NOMO-1 treated with DMSO at 0.1 percent for 48 hours (cell line): ENCODE measurements around the gene LARGE1.
A peak's percentile ranks its signal among the peaks of the same experiment; 100 is the strongest.

Source experiments
- DNase-seq: peaks from one replicate; lab custom pipeline; 2025; ENCODE audit not compliant: unreplicated experiment; lab: John Stamatoyannopoulos, UW

LARGE1 gene

DNA sequence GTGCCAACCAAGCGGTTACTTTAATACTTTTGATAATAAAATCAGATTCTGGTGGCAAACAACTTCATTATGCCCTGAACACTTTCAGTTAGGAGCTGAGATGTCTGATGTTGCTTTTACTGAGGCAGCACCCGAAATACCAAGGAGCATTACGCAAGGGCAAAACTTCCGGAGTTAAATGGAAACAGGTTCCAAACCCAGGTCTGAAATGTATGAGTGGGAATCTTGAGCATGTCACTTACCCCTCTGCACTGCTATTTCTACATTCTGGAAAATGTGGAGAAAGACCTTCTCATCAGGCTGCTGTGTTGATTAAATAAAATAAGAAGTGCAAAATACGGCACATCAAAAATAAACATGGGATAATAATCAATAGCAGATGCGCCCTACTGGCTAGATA lies 315.1 kb downstream of the LARGE1 start:
- DNase-seq = no peak

DNA sequence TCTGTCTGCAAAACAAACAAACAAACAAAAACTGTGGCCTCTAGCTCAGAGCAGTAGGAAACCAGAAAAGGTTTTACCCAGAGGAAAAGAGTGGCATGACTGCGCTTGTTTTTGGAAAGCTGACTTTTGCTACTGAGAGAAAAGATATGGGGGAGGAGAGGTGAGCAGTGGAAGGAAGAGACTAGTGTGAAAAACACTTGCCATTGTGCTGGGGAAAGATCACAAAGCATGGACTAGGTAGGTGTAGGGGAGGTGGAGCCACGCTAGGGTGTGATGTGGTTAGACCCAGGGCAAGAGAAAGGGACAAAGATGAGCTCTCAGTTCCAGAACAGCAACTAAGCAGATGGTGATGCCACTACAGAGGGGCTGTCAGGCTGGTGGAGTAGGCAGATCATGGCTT lies 319.2 kb downstream of the LARGE1 start:
- no peak for DNase-seq

DNA sequence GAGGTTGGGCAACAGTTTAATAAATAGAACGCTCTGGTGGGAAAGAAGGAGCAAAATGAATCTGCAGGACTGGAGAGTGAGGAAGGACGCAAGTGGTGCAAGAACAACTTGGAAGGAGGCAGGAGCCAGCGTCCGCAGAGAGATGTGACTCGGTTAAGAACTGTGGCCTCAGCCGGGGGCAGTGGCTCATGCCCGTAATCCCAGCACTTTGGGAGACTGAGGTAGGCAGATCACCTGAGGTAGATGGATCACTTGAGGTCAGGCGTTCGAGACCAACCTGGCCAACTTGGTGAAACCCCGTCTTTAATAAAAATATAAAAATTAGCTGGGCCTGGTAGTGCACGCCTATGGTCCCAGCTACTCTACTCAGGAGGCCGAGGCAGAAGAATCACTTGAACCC lies 319.7 kb downstream of the LARGE1 start:
- DNase-seq = no peak

DNA sequence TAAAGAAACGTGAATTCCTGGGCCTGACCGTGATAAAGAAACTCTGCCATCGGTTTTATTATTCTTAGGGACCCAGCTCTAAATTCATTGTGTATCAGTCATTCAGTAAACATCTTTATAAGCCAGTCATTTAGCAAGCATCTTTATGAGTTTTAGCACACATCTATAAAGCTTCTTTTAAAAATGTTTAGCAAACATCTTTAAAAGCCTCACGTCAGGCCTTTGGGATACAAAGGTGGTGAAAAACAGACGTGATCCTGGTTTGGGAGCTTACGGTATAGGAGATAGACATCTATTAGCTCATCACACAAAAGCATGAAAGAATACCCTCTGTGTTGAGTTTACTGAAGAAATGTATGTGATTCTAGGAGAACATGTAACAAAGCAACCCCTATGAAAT lies 320.2 kb downstream of the LARGE1 start:
- no peak for DNase-seq

DNA sequence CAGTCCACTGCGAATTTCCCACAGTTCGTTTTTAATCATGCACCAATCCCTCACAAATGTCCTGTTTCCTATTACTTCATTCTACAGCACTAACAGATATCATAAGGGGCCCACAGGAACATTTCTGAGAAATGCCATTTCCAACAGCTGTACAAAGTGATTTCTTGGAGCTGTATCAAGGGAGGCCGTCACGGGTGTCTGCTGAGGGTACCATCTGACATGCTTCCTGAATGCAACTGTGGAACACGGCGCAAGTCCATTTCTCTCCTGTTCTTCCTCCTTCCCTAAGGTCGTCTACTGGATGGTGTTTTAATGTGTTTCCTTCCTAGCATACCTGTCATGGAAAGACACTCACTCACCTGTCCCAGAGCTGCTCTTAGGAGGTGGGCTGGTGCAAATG lies 320.7 kb downstream of the LARGE1 start:
- DNase-seq = no peak

DNA sequence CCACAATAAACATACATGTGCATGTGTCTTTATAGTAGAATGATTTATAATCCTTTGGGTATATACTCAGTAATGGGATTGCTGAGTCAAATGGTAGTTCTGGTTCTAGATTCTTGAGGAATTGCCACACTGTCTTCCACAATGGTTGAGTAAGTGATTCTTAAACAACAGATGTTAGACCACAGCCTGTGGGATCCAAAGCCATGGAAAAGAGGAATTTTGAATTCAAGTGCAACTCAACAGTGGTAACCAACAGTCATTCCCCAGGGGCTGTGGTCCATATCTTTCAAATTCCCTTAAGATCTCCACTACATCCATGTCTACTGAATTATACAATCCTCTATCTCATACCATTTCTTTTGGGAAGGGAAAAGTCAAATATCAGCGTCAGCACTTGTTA lies 321.5 kb downstream of the LARGE1 start:
- DNase-seq = no peak

DNA sequence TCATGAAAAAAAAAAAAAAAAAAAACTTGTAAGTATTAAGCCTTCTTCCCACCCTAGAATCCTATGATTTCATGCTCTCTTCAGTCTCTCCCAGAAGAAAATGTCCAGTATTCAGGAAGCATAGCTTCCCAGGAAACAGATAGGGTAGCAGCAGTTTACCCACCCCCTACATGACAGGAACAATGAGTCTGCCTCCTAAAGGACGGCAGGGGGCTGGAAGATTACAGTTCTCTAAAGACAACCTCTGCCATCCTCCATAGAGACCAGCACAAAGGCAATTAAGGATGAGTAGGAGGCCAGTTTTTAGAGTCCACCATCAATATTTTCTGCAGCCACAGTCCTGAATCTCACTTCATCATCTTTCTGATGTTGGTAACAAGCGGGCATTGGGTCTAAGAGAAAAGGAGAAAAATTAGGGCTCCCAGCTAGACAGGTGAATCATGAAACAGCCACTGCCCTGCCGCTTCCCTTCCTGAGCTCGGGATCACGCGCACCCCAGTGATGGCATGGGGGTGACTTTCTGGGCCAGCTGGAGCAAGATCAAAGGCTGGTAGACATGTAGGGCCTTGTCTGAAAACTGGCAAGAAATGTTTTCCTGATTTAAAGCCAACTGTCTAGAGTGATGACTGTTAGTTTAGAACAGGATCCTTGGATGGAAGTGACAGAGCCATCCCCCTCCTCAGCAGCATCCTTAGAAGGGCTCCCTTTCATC lies 322.8 kb downstream of the LARGE1 start:
- no peak for DNase-seq

DNA sequence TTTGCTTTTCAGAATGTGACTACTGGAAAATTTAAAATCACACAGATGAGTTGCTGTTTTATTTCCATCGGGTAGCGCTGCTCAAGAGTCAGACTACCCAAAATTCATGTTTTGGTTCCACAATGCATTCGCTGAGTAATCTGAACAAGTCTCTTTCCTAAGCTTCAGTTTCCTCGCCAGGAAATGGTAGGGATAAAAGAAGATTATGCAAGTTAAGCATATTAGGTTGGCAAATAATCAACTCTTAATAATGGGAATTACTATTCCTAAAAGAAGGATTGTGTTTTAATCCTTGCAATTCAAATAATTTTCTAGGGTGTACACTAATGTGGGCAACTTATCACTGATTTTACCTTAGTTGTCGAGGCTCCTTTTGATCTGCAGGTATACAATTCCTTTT lies 326.5 kb downstream of the LARGE1 start:
- DNase-seq = no peak

DNA sequence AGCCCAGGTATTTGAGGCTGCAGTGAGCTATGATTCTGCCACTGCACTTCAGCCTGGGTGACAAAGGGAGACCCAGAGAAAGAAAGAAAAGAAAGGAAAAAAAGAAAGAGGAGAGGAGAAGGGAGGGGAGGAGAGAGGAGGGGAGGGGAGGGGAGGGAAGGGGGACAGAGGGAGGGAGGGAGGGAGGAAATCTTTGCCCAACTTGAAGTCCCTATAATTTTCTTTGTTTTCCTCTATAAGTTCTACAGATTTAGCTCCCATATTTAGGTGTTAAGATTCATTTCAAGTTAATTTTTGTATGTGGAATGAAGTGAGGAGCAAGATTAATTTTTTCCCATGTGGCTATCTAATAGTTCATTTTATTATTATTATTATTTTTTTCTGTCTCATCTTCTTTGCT lies 328.3 kb downstream of the LARGE1 start:
- DNase-seq = no peak

DNA sequence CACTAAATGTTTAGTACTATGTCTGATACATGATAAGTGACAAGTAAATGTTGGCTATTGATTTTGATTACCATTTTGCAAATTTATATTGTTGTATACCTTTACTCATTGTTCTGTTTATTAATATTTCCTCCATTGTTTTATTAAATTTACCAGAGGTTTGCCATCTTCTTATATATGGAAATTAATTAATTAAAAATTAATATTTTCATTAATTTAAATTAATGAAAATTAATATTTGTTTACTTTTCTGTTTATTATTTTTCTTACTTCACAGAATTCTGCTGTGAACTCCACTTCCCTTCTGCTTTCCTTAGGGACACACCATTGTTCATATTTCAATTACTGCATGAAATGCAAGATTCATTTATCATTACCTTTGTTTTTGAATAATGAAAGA lies 331.0 kb downstream of the LARGE1 start:
- DNase-seq = no peak

DNA sequence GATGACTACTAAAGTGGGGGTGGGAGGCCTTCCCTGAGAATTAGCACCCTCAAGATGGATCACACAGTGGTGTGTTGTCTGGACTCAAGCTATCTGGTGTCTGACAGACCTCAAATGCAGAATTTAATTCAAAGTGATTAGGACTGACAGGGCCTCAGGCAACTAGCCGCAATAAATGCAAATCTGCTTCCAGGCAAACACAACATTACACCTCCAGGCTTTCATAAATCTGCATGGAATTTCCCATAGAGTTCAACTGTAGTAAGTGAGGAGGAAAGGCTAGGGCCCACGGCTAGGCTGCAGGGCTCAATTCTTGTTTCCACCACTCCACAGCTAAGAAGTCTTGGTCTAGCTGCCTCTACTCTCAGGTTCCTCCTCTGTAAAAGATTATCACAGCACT lies 331.4 kb downstream of the LARGE1 start:
- no peak for DNase-seq

DNA sequence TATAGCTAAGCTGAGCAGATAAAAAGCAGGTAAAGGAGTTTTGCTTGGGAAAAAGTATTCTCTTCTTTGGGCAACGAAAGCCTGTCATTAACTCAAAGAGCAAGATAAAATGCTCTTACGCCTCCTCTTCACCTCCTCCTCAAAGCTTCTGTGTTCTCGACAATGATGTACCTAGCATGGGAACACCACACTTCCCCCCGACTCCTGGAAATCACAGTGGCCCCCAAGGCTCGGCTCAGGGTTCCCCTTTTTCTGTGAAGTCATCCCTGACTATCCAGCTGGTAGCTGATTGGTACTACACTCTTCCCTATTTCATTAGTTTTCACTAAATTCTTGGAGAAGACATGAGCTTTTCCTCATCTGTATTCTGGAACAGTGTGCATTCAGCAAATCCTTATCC lies 336.1 kb downstream of the LARGE1 start:
- no peak for DNase-seq

DNA sequence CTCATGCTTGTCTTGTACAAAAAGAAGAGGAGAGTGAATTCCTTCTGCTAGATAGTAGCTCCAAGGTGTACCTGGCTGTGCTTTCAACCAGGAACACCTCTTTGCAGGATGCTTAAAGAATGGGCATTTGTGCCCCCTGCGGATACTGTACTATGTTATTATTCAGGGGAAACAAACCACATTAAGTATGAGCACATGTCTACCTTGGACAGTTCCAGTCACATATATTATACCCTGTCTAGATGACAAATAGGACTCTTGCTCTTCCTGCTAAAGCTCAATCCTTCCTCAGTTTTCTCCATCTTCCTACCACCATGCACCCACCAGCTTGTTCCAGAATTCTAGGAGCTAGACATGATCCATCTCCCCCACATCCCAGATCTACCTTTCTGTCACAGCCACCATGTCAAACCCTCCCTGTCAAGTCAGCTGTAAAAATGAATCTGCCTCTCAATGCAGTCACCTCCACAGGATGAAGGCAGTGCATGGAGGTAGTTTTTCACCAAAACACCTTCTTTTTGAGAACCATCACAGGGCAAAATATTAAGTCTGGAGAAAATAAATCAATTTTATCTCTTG lies 337.4 kb downstream of the LARGE1 start:
- no peak for DNase-seq

DNA sequence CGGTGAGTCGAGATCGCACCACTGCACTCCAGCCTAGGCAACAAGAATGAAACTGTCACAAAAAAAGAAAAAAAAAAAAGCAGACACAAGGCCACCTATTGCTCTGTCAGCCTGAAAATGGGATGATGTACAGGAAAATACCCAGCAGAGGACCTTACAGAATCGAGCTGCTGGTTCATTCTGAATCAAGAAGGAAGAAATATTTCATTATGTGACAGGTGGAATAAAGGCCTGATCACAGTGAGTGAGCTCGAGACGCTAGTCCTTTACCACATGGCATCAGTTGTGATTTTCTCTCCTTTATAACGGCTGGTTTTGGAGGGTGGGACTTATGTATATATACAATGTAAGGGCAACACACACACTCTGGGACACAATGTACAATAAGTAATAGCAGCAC lies 340.0 kb downstream of the LARGE1 start:
- DNase-seq = no peak

DNA sequence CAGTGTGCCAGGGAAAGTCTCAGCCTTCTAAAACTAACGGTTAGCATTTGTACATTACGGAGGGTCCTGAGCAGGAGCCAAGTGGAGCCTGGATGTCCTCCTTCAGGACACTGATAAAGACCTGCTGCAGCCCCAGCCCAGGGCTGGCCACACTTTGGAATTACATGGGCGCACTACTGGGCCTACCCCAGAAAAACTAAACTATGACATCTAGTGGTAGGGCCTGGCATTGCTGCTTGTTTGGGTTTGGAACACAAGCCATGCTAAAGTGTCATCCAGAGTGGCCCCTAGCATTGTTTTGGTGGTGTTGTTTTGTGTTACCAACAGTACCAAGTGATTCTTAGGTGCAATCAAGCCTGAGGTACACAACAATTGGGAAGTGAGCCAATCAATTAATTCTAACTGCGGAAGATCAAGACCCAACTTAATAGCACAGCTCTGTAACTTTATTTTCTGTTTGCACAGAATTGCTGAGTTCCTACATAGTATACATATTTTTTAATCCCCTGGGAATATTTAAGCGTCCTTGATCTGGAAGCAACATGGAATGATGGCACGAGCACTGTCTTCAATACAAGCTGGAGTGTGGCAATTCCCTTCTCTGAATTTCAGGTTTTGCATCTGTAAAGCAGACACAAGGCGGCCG lies 340.7 kb downstream of the LARGE1 start:
- peak; percentile 15 for DNase-seq

DNA sequence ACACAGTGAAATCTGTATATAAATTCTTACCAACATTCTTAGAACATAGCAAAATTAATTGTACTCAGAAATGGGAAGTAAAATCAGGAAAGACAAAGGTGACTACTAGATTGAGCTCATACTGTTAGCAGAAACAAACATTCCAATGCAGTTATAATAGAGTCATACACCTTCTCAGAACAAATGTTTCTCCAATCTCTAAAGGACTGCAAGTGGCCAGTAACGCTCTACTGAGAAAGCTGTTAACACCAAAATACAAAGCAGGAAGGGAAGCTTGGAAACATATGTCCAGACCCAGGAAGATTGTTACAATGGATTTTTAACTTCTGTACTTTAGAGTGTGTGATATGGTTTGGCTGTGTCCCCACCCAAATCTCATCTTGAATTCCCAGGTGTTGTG lies 341.5 kb downstream of the LARGE1 start:
- no peak for DNase-seq

DNA sequence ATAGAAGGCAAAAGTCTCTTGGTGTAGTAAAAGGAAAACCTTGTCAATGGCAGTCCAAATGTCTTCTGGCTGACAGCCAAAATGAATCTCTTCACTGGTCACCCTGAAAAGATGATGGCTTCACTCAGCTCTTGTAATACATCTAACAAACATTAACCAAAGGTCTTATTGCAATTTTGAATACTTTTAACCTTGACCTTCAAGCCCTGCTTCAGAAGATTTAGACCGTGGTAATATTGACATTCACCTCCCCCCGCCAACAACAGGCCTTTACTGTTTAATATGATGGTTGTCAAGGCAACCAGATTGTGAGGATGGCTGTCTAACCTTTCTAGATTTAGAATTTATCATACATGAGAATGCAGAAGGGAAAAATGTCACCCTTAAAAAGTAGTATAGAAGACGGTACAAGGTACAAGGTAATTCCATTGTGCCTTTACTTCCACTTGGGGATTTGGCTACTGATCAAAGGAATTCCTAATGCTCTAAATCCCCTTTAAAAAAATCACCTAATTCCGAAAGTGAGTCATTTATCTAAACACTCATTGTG lies 342.3 kb downstream of the LARGE1 start:
- DNase-seq = no peak

DNA sequence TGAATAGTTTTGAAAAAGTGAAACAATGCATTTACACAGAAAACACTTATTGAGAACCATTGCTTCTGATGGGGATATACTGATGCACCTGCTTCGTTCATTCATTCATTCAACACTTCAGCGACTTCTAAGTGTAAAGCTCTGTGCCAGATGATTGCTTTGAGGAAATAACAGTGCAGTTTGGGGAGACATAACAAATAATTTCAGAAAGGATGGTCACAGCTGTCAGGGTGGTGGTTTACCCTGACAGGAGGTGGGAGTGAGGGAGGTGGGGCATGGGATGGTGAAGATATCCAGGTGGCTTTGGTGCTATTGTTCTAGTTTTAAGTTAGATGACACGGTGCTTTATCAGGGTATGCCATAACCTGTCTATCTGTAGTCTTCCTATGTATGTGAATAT lies 344.1 kb downstream of the LARGE1 start:
- no peak for DNase-seq

DNA sequence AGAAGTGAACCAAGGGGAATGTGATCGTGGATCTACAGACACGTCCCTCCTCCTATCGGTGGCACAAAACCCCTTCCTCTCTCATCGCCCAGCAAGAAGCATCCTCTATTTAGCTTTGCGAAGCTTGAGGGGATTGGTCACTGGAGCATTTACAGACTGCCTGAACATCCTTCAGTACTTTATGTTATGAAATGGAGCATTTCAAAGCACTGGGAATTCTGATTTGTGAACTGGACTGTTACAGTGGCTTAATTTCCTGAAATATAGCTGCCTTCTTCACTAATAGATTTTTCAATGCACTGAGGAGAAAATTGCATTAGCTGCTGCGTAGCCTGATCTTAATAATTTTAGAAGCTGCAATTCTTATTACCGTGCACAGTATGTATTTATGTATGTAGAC lies 344.5 kb downstream of the LARGE1 start:
- no peak for DNase-seq

DNA sequence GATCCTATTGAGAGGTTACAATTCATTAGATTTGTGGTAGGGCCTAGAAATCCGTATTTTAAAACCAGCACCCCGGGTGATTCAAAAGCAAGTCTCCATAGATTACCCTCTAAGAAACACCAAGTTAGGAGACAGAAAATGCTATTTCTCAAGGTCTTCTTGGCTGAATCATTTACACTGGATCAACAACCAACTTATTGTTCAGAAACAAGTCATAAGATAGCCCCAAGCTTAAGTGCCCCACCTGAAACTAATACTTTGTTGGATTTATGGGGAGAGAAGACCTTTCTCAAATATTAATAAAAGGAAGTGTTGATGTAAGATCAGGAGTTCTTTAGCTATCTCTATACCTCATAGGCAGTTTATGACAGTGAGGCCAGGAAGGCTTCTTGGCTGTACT lies 345.2 kb downstream of the LARGE1 start:
- DNase-seq = no peak

DNA sequence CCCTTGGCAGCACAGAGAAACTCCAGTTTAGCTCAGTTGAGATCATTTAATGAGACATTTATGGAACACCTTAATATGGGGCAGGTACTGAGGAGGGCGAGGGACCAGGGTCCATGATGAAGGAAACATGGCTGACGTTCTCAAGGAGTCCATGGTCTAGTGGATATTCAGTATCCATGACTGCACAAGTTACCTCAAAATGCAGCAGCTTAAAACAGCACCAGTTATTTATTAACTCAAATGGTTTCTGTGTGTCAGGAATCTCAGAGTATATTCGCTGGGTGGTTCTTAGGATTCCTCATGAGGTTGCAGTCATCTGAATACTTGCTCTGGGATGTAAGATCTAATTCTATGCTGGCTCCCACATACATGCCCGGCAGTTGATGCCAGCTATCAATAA lies 346.8 kb downstream of the LARGE1 start:
- no peak for DNase-seq

DNA sequence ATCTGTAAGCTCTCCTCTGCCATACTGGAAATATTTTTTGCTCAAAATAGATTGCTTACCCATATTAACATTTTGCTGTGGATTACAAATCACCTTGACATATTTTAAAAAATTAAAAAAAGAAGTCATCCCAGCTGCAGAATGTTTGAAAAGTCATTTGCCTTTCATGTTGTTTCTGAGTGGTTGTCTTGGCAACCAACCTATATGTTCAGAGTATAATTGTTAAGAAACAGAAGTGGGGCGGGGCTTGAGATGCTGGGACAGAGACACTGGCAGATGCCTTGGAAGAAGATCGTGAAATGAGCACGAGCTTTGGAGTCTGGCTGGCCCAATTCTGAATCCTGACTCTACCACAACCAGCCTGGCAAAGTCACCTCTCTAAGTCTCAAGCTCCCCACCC lies 348.2 kb downstream of the LARGE1 start:
- no peak for DNase-seq
